EL (cell line): ENCODE data around the gene MRGPRG.
"Not testable (repeated sequence)": the region's sequence is repeated elsewhere in the genome, so short reads cannot be mapped to it uniquely, and the experiment has no call there.

ENCODE experiments used
- DNase-seq: peaks from one replicate; pipeline ENCODE4 v3.0.0-alpha.2; 2016

The MRGPRG gene

GRCh38 chr11:3170756-3171650 is 47.6 kb downstream of the MRGPRG start:
- no peak for DNase-seq

- no peak for DNase-seq
These were observed 48.4 kb downstream of the MRGPRG start for GRCh38 chr11:3170044-3170755.

- DNase-seq: peak; percentile 79
These were observed 49.2 kb downstream of the MRGPRG start for GRCh38 chr11:3169255-3170043.

GRCh38 chr11:3168742-3169254 is 49.8 kb downstream of the MRGPRG start:
- DNase-seq: not testable (repeated sequence)
